Adrenal gland (tissue), 12 donors: ENCODE measurements around the gene TKT. TPM values are rescaled to one million over a fixed set of nuclear protein-coding genes. Genes with fewer than 3 reads are reported as not detected.
A peak's percentile ranks its signal among the peaks of the same experiment; 100 is the strongest.

ENCODE experiments used
- DNase-seq, 7 donors: peaks; one replicate each; pipeline ENCODE4 v3.0.0-alpha.2; 2019 to 2020
- H3K27ac ChIP-seq, 5 donors: fragments of 200-600 bp; sonication (generic) in 4 of 5; 1 replicate in 3 of 5; 2 replicates in 2 of 5; pipeline versions ENCODE4 v1.5.1 to v1.8.0; 2016 to 2020; ENCODE audit warnings: mild to moderate bottlenecking in 1 of 5
- H3K27me3 ChIP-seq: fragments of 200-600 bp; 2 replicates; pipeline ENCODE4 v1.8.0; 2021
- H3K36me3 ChIP-seq, 2 donors: fragments of 200-600 bp; replicated peaks in 1 of 2; 1 replicate in 1 of 2; 2 replicates in 1 of 2; pipeline versions ENCODE4 v1.5.1 to v1.8.0; 2018 to 2022
- H3K4me1 ChIP-seq, 2 donors: fragments of 200-600 bp; replicated peaks in 1 of 2; 1 replicate in 1 of 2; 2 replicates in 1 of 2; pipeline versions ENCODE4 v1.5.1 to v1.8.0; 2018 to 2021
- H3K4me3 ChIP-seq, 4 donors: fragments of 200-600 bp; sonication (generic) in 3 of 4; one replicate each; pipeline ENCODE4 v1.5.1; 2016 to 2018
- H3K9me3 ChIP-seq, 3 donors: fragments of 200-600 bp; sonication (generic) in 1 of 3; replicated peaks in 1 of 3; 1 replicate in 2 of 3; 2 replicates in 1 of 3; pipeline versions ENCODE4 v1.5.1 to v1.8.0; 2016 to 2021
- POLR2A ChIP-seq, 2 donors: fragments of 450-650 bp; IDR thresholded peaks; one replicate each; pipeline ENCODE4 v1.6.1; 2017; ENCODE audit warnings: antibody characterized with exemption in 2 of 2, mild to moderate bottlenecking in 2 of 2, moderate library complexity in 1 of 2
- WGBS, 4 donors: extraction: QIAGEN DNeasy Blood & Tissue Kit in 2 of 4; methylation state at CpG; one replicate each; pipeline versions ENCODE4 v1.1.5 to v1.1.7; 2013 to 2017; 5-methylcytosine and 5-hydroxymethylcytosine counted together
- intact Hi-C, 2 donors: fragments of 100-400 bp; cut with DNase I; formaldehyde crosslinking; loops; one replicate each; pipeline versions ENCODE4 v1.14.1 to v1.15.0; 2022 to 2023
- polyA plus RNA-seq, 3 donors: library from polyadenylated mRNA; stranded (reverse); fragments of 200-250 nt in 2 of 3; fragments of 350-450 nt in 1 of 3; fragmentation: Illumina TruSeq in 1 of 3; extraction: RNeasy Lipid Tissue Mini Kit (QIAGEN cat#74804) in 1 of 3; gene quantifications; one replicate each; pipeline ENCODE4 v1.2.3, GENCODE V29; 2013 to 2014
- total RNA-seq, 9 donors: library from RNA; depleted of rRNA in 4 of 9; stranded (reverse); fragments of >200 nt in 4 of 9; fragments of 120-200 nt in 1 of 9; fragmentation: NEBNext Ultra II Directional in 1 of 9; extraction: Animal tissue kit (Norgen Biotek cat#: 25700) in 1 of 9; gene quantifications; one replicate each; pipeline versions ENCODE4 v1.1.0 to v1.2.4, GENCODE V29; 2013 to 2023
- TF ChIP-seq, protein P1 (sequence below), 6 experiments: fragments of 450-650 bp in 4 of 6; fragments of 200-600 bp in 2 of 6; sonication (generic) in 1 of 6; IDR thresholded peaks; 1 replicate in 5 of 6; 2 replicates in 1 of 6; pipeline versions ENCODE4 v1.5.1 to v1.8.0; 2016 to 2021; ENCODE audit warnings: antibody characterized with exemption in 6 of 6, mild to moderate bottlenecking in 2 of 6, moderate library complexity in 1 of 6
- donor health status: healthy with polysubstance abuse.
- donor health status: Bipolar disorder and iron deficiency.
- donor health status: DM: yes; HTN: yes; CAD: no.
- donor health status: DM: no; HTN: no; CAD: no.
- donor health status: DM: no; HTN: no; CAD: no.
- donor health status: DM: yes; HTN: yes; CAD: no.

The TKT gene
- total and polyA plus RNA-seq, 12 donors: 131 to 516 (median 276) TPM

DNA sequence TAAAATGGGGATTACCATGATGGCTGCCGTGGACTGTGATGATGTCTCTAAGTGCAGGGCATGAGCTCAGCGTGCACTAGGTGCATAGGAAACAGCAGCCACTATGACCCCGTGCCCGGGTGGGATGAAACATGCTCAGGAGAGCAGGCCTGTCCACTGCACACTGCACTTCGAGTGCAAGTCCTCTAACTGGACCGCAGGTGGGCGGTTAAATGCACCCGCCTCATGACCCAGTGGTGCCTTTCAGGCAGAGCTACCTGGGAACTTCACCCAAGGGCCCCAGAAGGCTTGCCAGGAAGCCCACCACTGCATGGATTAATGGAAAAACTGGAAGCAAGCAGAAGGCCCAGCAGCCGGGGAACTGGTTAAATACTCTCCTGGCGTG, 60.8 kb downstream of the TKT start:
- no peak for DNase-seq
- Histone ChIP-seq H3K4me1 (peaks cover 0 to 21% of the 10 kb centered on the region in 2 donors), H3K27me3 (no peaks in the 10 kb centered on the region), H3K9me3 (no peaks in the 10 kb centered on the region), H3K4me3 (no peak overlapping the region), H3K27ac (no peak overlapping the region), H3K36me3 (peaks cover 0 to 18% of the 10 kb centered on the region in 2 donors)
- 64 to 87% (median 80%) methylated on average over 4 to 10 of the region's 10 CpGs for WGBS, 4 donors
- intact Hi-C loops: loop anchor here (2.0 to 5.0 kb wide), 2 partner anchors 63 to 80 kb away; partner anchors contain the start of gene RFT1 (in 2 of the 2)
- no peak for TF ChIP-seq POLR2A (IDR thresholded peaks at IDR 0.05)
- TF ChIP-seq, protein P1, sequence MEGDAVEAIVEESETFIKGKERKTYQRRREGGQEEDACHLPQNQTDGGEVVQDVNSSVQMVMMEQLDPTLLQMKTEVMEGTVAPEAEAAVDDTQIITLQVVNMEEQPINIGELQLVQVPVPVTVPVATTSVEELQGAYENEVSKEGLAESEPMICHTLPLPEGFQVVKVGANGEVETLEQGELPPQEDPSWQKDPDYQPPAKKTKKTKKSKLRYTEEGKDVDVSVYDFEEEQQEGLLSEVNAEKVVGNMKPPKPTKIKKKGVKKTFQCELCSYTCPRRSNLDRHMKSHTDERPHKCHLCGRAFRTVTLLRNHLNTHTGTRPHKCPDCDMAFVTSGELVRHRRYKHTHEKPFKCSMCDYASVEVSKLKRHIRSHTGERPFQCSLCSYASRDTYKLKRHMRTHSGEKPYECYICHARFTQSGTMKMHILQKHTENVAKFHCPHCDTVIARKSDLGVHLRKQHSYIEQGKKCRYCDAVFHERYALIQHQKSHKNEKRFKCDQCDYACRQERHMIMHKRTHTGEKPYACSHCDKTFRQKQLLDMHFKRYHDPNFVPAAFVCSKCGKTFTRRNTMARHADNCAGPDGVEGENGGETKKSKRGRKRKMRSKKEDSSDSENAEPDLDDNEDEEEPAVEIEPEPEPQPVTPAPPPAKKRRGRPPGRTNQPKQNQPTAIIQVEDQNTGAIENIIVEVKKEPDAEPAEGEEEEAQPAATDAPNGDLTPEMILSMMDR (IDR thresholded peaks at IDR 0.05): no peak

DNA sequence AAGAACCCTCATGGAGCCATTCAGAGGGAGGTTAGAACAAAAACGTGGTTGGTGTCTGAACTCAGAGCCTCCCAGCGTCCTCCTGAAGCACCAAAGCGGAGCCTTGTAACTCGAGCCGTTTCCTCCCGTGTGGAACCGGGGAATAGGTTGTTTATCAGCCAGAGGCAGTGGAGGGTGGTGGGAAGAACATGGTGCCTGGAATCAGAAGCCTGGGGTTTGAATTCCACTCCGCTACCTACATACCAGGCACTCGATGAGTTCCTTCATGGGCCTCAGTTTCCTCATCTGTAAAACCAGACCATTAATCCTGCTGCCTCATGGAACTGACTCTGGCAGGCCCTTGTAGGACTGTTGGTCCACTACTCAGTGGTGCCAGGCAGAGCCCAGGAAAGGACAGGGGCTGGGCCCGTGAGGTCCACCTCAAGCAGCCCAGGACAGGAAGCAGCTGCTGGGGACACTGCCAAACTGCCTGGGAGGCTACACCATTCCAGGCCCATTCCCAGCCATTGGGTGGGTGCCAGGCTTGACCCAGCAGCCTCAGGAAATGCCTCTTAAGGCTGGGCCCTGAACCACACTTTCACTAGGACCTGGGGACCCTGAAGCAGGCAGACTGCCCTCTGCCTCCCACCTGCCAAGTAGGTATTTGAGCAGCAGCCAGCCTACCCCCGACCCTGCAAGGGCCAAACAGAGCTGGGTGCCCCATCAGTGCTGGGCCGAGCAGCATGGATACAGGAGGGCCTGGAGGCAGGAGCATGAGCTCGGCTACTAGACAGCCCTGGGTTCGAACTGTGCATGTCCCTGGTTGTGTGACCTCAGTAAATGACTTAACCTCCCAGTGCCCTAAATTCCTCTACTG, 61.4 kb downstream of the TKT start:
- DNase-seq: peak in 4 of 7 donors; percentile 48 to 75 (median 73)
- intact Hi-C loops: loop anchor here (2.0 to 5.0 kb wide), 2 partner anchors 62 to 80 kb away; partner anchors contain the start of gene RFT1 (in 2 of the 2)

DNA sequence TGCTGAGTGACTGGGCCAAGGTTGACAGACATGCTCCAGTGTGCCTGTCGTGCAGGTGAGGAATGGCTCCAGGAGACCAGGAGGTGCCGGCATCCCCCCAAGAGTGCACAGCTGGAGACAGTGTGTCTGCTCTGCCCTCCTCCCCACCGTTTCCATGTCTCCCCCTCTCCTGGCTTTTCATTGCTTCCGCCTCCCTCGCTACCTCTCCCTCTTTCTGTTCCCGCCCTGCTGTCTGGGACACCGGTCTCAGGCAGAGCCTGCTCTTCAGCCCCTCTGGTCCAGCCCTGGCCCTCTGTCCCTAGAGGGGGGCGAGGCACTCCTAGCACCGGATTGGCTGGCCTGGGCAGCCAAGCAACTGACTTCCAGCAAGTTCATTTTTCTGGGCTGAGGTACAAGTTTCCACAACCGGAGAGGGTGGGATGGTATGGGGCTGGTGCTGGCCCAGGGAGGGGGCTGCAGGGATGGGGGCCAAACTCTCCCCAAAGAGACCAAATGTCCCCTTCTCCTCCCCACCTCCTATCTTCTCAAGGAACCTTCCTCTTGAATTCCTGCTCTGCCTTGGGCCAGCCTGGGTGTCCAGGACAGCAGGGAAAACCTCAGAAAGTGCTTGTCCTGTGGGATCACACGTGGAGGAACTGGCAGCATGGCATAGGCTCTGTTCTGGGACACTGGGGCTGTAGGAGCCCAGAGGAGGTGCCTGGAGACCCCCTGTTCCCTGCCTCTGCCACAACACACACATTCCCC, 62.2 kb downstream of the TKT start:
- Histone ChIP-seq H3K27me3 (no peaks in the 10 kb centered on the region), H3K9me3 (no peaks in the 10 kb centered on the region), H3K27ac (peak overlapping the region in 2 of 5 donors; percentile 21 to 65), H3K4me1 (peaks cover 0 to 21% of the 10 kb centered on the region in 2 donors), H3K4me3 (no peak overlapping the region), H3K36me3 (peaks cover 0 to 32% of the 10 kb centered on the region in 2 donors)
- no peak for TF ChIP-seq POLR2A (IDR thresholded peaks at IDR 0.05)
- TF ChIP-seq, protein P1 (IDR thresholded peaks at IDR 0.05): no peak
- 78 to 90% (median 82%) methylated on average over 11 of the region's 11 CpGs for whole genome bisulfite sequencing, 4 donors
- intact Hi-C loops: loop anchor here (2.0 kb wide), 1 partner anchor 79 kb away; no protein-coding TSS in a partner anchor
- DNase-seq: no peak

More for the DNA sequence above, 61.4 kb downstream of the TKT start:
- peaks cover 0 to 21% of the 10 kb centered on the region in 2 donors for H3K4me1 ChIP-seq
- H3K27me3 ChIP-seq: no peaks in the 10 kb centered on the region
- peaks cover 0 to 24% of the 10 kb centered on the region in 2 donors for H3K36me3 ChIP-seq
- no peak overlapping the region for H3K4me3 ChIP-seq
- H3K27ac ChIP-seq: peak overlapping the region in 2 of 5 donors; percentile 21 to 65
- 64 to 77% (median 69%) methylated on average over 5 to 14 of the region's 14 CpGs for WGBS, 4 donors
- TF ChIP-seq, protein P1 (IDR thresholded peaks at IDR 0.05): peak in 1 of 6 experiments; percentile 3
- TF ChIP-seq POLR2A (IDR thresholded peaks at IDR 0.05): no peak
- no peaks in the 10 kb centered on the region for H3K9me3 ChIP-seq

DNA sequence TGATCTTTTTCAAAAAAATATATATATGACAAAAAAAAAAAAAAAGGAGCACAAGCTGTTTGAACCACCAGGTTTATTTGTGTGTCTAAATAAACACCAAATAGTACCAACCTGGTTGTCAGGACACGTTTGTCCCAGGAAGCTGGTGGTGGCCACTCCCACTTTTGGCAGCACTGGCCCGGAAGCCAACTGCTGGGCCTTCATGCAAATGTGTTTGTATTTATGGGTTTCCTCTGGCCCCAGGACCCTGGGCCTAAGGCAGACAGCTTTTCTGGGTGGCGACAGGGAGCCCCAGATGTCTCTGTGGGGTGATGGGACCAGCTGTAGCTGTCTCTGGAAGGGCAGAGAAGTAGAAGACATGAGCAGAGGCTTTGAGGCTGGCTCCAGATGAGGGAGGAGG, 63.2 kb downstream of the TKT start:
- peak overlapping the region in 1 of 5 donors; percentile 22 for H3K27ac ChIP-seq
- H3K36me3 ChIP-seq: peaks cover 0 to 39% of the 10 kb centered on the region in 2 donors
- intact Hi-C loops: no loop called here

More for the DNA sequence above, 63.2 kb downstream of the TKT start:
- Histone ChIP-seq H3K4me3 (no peak overlapping the region), H3K9me3 (no peaks in the 10 kb centered on the region), H3K4me1 (peaks cover 0 to 21% of the 10 kb centered on the region in 2 donors), H3K27me3 (no peaks in the 10 kb centered on the region)
- TF ChIP-seq, protein P1 (IDR thresholded peaks at IDR 0.05): no peak
- TF ChIP-seq POLR2A (IDR thresholded peaks at IDR 0.05): no peak
- 28 to 37% (median 33%) methylated on average over 3 of the region's 3 CpGs for WGBS, 4 donors
- DNase-seq: peak in 1 of 7 donors; percentile 34
